Activated naive CD8-positive, alpha-beta T cell (primary cell): Measurements from ENCODE around the gene DCAF8L2.
"Not testable (repeated sequence)": the region's sequence is repeated elsewhere in the genome, so short reads cannot be mapped to it uniquely, and the experiment has no call there.

Source experiments
- H3K27ac Mint-ChIP-seq: one replicate; pipeline ENCODE4 v1.8.0; 2021; ENCODE audit warnings: mixed read lengths
- H3K27me3 Mint-ChIP-seq: one replicate; pipeline ENCODE4 v1.8.0; 2021; ENCODE audit warnings: mixed read lengths
- H3K36me3 Mint-ChIP-seq: one replicate; pipeline ENCODE4 v1.8.0; 2021; ENCODE audit warnings: mixed read lengths
- H3K4me1 Mint-ChIP-seq: one replicate; pipeline ENCODE4 v1.8.0; 2021; ENCODE audit warnings: low read depth, mixed read lengths
- H3K4me3 Mint-ChIP-seq: one replicate; pipeline ENCODE4 v1.8.0; 2021; ENCODE audit warnings: mild to moderate bottlenecking, mixed read lengths
- H3K9me3 Mint-ChIP-seq: one replicate; pipeline ENCODE4 v1.8.0; 2021; ENCODE audit warnings: low read depth, mixed read lengths

The DCAF8L2 gene

DNA sequence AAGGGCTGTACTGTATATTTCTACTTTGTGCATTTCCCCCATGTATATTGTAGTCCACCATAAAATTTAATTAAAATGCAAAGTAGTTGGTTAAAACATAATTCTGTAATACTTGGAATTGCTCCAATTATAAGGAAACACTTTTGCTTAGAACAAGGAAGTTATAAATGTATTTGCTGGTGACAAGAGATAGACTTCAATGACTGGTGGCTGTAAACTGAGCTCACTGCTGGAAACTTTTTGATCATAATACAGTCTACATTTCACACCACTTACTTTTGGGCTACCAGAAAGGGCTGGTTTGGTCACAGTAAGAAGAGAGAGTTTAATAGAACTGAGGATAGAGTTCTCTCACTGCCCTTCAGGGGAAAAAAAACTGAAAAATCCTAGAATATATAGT is 32.7 kb downstream of the DCAF8L2 start:
- Mint-ChIP-seq H3K27me3 (no peaks in the 10 kb centered on the region), H3K36me3 (no peaks in the 10 kb centered on the region)

DNA sequence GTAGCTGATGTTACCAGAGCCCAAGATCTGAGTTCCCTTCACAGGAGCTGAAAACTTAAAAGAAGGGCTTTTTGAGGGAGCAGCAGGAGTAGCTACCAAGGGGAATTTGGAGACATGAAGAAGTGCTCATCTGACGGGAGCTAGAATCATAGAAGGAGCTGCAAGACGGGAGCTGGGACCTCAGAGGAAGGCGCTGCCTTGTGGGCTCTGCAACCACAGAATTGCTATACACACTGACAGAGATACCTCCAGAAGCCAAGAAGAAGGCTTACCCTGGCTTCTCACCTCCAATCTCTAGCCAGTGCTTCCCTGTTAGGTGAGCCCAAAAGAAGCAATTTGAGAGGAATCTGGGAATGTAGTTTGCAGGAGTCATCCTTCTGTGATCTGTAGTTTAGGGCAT is 35.9 kb downstream of the DCAF8L2 start:
- H3K27me3 Mint-ChIP-seq: no peaks in the 10 kb centered on the region
- H3K9me3 Mint-ChIP-seq: peaks cover 5% of the 10 kb centered on the region
- H3K27ac Mint-ChIP-seq: no peak overlapping the region
- H3K36me3 Mint-ChIP-seq: no peaks in the 10 kb centered on the region
- H3K4me1 Mint-ChIP-seq: no peaks in the 10 kb centered on the region
- no peak overlapping the region for H3K4me3 Mint-ChIP-seq

More for the DNA sequence above, 32.7 kb downstream of the DCAF8L2 start:
- no peaks in the 10 kb centered on the region for H3K4me1 Mint-ChIP-seq
- no peak overlapping the region for H3K4me3 Mint-ChIP-seq
- H3K27ac Mint-ChIP-seq: no peak overlapping the region
- no peaks in the 10 kb centered on the region for H3K9me3 Mint-ChIP-seq

DNA sequence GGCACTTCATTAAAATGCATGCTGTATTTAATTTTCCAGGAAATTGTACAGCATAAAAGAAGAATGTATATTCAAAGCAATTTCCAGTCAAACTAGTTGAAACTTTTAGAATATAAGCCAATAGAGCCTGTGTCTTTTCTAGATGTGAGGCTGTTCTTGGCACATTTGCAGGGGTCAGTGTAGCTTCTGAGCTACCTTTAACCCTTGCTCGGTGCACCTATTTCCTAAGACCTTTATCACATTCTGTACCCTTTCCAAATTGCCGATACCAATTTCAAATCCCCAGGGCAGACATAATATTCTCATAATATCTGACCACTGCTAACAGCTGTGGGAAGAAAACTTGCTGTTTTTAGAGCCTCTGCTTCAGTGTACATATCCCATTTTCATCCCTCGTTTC is 43.2 kb downstream of the DCAF8L2 start:
- peaks cover 5% of the 10 kb centered on the region for H3K9me3 Mint-ChIP-seq
- no peaks in the 10 kb centered on the region for H3K27me3 Mint-ChIP-seq
- no peak overlapping the region for H3K4me3 Mint-ChIP-seq
- H3K27ac Mint-ChIP-seq: no peak overlapping the region
- no peaks in the 10 kb centered on the region for H3K4me1 Mint-ChIP-seq
- no peaks in the 10 kb centered on the region for H3K36me3 Mint-ChIP-seq

DNA sequence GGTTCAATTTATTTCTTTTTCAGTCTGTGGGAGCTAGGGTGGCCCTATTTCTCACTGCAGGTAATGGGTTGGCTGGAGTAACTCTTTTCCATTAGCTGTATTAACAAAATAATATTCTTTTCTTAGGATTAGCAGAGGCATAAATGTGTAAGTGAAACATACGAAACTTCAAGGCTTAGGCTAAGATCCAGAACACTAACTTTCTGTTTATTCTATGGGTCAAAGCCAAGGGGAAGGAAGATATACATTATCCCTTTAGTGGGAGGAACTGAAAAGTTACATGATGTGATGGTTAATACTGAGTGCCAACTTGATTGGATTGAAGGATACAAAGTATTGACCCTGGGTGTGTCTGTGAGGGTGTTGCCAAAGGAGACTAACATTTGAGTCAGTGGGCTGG is 66.4 kb downstream of the DCAF8L2 start:
- Mint-ChIP-seq H3K4me1 (no peaks in the 10 kb centered on the region), H3K27ac (no peak overlapping the region), H3K4me3 (no peak overlapping the region), H3K36me3 (no peaks in the 10 kb centered on the region), H3K27me3 (no peaks in the 10 kb centered on the region), H3K9me3 (no peaks in the 10 kb centered on the region)

DNA sequence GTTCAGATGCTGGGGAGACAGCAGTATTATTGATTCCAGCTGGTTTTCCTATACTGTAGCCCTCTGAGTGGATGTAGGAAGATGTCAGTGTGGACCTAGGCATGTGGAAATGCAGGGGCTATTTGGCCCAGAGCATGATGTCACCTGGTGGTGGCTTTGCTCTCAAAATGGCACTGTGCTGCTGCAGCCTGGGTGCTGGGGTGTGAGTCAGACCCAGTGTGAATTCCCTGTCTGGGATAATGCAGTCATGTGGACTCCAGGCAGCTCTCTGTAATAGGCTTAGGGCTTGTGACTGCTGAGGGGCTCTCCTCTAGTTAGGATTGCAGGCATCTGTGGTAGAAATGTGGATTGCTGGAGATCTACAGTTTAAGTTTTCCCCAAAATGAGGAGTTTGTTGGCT is 70.7 kb downstream of the DCAF8L2 start:
- Mint-ChIP-seq H3K27ac (no peak overlapping the region), H3K4me1 (no peaks in the 10 kb centered on the region), H3K9me3 (no peaks in the 10 kb centered on the region), H3K27me3 (no peaks in the 10 kb centered on the region), H3K36me3 (no peaks in the 10 kb centered on the region), H3K4me3 (no peak overlapping the region)

DNA sequence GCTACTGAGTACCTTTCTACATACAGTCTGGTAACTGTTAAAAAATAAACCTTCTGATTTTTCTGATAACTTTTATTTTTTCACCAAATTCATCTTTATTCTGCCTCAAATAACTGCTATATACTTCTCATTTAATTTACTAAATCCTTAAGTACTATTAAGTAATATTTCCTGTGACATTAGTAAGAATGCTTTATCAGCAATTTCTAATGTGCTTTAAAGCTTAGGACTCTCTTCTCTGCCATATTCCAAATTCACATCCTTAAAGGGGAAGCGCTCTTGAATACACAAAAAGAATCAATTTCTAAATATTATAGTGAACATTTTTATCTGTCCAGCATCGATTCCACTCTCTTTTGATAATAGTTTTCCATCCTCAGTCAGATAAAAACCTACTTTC is 81.1 kb downstream of the DCAF8L2 start:
- no peaks in the 10 kb centered on the region for H3K4me1 Mint-ChIP-seq
- no peaks in the 10 kb centered on the region for H3K36me3 Mint-ChIP-seq
- no peak overlapping the region for H3K4me3 Mint-ChIP-seq
- no peaks in the 10 kb centered on the region for H3K27me3 Mint-ChIP-seq
- no peak overlapping the region for H3K27ac Mint-ChIP-seq
- no peaks in the 10 kb centered on the region for H3K9me3 Mint-ChIP-seq

DNA sequence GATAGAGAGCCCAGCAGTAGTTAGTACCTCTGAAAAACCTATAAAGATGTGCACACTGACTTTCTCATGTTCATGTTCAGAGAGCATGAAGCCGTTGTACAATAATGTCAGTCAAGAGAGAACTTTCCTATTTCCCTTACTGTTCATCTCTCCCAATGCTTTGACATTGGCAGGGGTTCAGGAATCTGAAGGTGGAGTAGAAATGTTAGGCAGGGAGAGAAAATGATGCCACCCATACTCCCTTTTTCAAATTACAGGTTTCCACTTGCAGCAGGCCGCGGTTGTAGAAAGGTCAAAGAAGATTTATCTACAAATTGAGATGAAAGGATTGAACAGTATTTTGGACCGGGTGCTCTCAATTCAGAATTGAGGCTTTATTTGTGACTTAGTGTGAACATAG is 84.3 kb downstream of the DCAF8L2 start:
- H3K4me1 Mint-ChIP-seq: no peaks in the 10 kb centered on the region
- no peaks in the 10 kb centered on the region for H3K9me3 Mint-ChIP-seq
- H3K4me3 Mint-ChIP-seq: no peak overlapping the region
- H3K27me3 Mint-ChIP-seq: no peaks in the 10 kb centered on the region
- no peak overlapping the region for H3K27ac Mint-ChIP-seq
- no peaks in the 10 kb centered on the region for H3K36me3 Mint-ChIP-seq

DNA sequence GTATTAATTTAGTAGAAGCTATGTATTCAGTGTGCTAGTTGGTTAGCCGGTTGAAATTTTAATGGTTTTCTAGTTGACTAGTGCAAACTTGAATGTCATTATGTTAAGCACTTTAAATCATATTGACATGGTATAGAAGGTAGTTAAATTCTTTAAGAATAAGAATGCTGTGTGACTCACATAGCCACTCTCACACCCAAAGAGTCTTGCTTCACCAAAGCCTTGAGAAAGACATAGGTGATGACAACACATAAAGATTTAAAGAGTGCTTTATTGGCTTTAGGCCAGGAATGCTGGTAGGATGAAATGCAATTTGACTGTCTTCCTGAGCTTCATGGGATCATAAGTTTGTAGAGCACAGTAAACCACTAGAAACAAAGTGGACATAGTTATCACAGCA is 85.3 kb downstream of the DCAF8L2 start:
- H3K27me3 Mint-ChIP-seq: no peaks in the 10 kb centered on the region
- H3K27ac Mint-ChIP-seq: no peak overlapping the region
- no peaks in the 10 kb centered on the region for H3K36me3 Mint-ChIP-seq
- no peak overlapping the region for H3K4me3 Mint-ChIP-seq
- no peaks in the 10 kb centered on the region for H3K9me3 Mint-ChIP-seq
- no peaks in the 10 kb centered on the region for H3K4me1 Mint-ChIP-seq

DNA sequence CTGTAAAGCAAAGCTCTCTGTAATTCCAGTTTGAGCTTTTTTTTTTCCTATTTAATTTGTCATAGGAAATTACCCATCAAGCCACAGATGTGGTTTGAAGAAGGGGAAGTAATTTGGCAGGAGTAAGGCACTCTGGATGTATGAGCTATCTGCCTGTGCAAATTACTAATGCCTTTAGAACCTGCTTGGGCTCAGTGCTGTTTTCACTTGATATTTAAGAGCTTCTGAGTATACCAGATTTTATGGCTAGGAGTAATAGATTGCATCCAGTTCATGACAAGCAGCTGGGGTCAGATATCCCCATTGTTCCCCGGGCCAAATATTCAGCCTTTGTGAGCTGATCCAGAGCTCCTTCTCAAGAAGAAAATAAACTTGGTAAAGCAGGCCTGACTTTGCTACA is 89.1 kb downstream of the DCAF8L2 start:
- Mint-ChIP-seq H3K27ac (no peak overlapping the region), H3K36me3 (no peaks in the 10 kb centered on the region), H3K4me1 (no peaks in the 10 kb centered on the region), H3K4me3 (no peak overlapping the region), H3K9me3 (no peaks in the 10 kb centered on the region), H3K27me3 (no peaks in the 10 kb centered on the region)

DNA sequence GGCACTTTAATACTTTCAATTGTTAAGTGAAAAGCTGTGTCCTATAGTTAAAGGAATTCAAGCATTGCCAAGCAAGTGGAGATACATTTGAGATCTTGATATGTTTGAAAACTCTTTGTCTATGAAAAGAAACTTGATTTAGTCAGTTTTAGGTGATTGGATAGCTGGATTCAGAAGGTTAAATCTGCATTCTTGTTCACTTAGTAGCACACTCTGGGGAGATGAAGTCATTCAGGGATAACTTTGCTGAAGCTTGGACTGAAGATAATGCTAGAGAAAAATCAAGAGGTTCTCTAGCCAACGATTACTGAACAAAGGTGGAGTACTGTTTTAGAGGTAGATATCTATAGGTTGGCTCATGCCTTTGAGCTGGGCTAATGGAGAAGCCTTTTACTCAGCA is 90.6 kb downstream of the DCAF8L2 start:
- Mint-ChIP-seq H3K9me3 (no peaks in the 10 kb centered on the region), H3K4me3 (no peak overlapping the region), H3K36me3 (no peaks in the 10 kb centered on the region), H3K27me3 (no peaks in the 10 kb centered on the region), H3K27ac (no peak overlapping the region), H3K4me1 (no peaks in the 10 kb centered on the region)

DNA sequence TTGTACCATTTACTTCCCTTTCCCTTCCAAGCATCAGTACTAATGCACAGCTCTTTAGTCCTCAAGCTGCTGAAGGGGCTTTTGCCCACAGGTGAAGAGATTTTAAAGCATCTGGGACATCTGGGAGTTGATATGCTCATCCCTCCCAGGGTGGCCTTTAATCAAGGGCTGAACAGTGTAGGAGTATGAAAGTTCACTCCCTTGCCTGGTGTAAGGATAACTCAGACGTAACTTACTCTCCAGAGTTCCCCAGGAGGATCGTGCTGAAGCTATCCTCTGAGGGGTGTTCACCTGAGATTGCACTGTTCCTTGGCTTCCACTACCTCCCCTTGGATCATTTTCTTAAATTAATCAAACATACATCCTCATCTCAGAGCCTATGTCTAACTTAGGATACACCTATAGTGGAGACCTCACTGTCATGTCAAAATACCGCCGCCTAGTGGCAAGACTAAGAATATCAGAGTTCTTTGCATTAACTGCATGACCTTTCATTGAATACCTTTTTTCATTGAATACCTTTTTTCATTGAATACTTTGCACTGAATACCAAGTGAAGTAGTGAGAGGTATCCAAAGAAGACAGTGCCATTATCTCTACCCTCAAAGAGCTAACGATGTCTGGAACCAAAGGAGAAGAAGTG is 93.5 kb downstream of the DCAF8L2 start:
- H3K4me3 Mint-ChIP-seq, H3K4me1 Mint-ChIP-seq, H3K27me3 Mint-ChIP-seq, H3K9me3 Mint-ChIP-seq, H3K36me3 Mint-ChIP-seq, H3K27ac Mint-ChIP-seq: not testable (repeated sequence)

DNA sequence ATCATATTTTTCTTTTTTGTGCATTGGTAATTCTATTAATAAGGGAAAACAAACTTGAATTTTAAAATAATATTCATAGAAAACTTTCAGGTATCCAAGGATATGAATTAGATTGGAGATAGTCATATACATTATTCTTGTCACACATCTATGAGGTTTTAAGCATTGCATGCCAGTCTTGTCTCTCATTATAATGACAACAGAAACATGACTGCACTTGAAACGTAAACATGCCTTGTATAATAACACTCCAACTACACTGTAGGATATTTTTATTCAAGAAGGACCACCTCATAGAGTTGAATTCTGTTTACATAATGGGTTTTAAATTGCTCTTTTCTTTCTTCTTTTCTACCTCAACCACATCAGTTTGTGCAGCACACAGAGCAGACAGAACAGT is 104.5 kb downstream of the DCAF8L2 start:
- H3K9me3 Mint-ChIP-seq: no peaks in the 10 kb centered on the region
- no peak overlapping the region for H3K27ac Mint-ChIP-seq
- H3K36me3 Mint-ChIP-seq: no peaks in the 10 kb centered on the region
- H3K4me1 Mint-ChIP-seq: no peaks in the 10 kb centered on the region
- H3K4me3 Mint-ChIP-seq: no peak overlapping the region
- no peaks in the 10 kb centered on the region for H3K27me3 Mint-ChIP-seq

DNA sequence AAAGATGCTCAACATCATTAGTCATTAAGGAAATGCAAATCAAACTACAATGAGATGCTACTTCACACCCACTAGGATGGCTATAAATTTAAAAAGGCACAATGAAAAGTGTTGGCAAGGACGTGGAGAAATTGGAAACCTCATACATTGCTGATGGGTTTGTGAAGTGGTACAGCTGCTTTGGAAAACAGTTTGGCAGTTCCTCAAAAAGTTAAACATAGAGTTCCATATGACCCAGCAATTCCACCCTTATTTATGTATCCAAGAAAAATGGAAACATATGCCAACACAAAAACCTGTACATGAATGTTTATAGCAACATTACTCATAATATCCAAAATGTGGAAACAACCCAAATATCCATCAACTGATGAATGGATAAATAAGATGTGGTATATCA is 116.4 kb downstream of the DCAF8L2 start:
- Mint-ChIP-seq H3K9me3 (no peaks in the 10 kb centered on the region), H3K4me3 (no peak overlapping the region), H3K4me1 (no peaks in the 10 kb centered on the region), H3K27me3 (no peaks in the 10 kb centered on the region), H3K27ac (no peak overlapping the region), H3K36me3 (no peaks in the 10 kb centered on the region)

DNA sequence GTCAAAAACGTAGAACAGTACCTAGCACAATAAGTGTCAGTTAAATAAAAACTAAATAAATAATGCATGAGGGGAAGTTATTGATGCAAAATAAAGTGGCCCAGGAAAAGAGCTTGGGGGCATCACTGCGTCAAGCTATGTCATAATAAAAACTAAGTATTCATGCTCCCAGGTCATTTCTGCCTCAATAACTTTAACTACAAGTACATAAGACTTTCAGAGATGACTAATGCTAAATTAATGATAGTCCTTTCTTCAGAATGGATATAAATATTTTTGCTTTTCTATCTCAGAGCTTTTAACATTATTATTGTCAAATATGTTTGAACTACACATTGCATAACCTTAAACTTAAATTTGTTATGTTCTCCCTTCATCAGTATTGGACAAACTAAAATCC is 125.5 kb downstream of the DCAF8L2 start:
- Mint-ChIP-seq H3K27me3 (no peaks in the 10 kb centered on the region), H3K4me3 (no peak overlapping the region), H3K36me3 (no peaks in the 10 kb centered on the region)

DNA sequence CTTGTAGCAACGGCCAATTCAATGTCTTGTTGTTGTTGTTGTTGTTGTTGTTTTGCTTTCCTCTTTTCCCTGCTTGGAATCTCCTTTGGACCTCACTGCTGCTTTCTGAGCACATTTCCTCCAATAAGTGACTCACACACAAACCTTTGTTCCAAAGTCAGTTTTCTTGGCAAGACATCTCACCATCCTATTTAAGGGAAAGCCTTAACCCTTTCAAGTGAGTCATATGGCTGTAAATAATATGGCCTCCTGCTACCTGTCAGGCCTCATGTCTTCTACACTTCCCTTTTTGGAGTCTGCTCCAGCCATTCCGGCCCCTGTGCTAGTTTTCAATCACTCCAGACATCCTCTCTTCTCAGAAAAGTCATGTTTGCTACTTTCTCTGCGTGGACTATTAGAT is 138.1 kb downstream of the DCAF8L2 start:
- Mint-ChIP-seq H3K36me3 (no peaks in the 10 kb centered on the region), H3K4me1 (no peaks in the 10 kb centered on the region), H3K27ac (no peak overlapping the region), H3K27me3 (no peaks in the 10 kb centered on the region), H3K9me3 (no peaks in the 10 kb centered on the region), H3K4me3 (no peak overlapping the region)

More for the DNA sequence above, 125.5 kb downstream of the DCAF8L2 start:
- no peak overlapping the region for H3K27ac Mint-ChIP-seq
- no peaks in the 10 kb centered on the region for H3K9me3 Mint-ChIP-seq
- H3K4me1 Mint-ChIP-seq: no peaks in the 10 kb centered on the region

DNA sequence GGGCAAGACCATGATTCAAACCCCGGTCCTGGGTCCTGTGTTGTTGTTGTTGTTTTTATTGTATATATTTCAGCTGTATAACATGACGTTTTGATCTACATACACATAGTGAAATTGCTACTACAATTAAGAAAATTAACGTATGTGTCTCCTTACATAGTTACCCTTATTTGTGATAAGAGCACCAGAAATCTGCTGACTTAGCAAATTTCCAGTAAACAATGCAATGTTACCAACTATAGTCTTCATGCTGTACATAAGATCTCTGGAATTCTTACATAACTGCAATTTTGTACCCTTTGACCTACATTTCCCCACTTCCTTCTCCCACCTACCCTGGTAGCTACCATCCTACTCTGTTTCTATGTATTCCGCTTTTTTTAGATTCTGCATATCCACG is 141.8 kb downstream of the DCAF8L2 start:
- H3K27ac Mint-ChIP-seq: no peak overlapping the region
- H3K36me3 Mint-ChIP-seq: no peaks in the 10 kb centered on the region
- H3K4me3 Mint-ChIP-seq: no peak overlapping the region
- H3K27me3 Mint-ChIP-seq: no peaks in the 10 kb centered on the region
- H3K9me3 Mint-ChIP-seq: no peaks in the 10 kb centered on the region
- H3K4me1 Mint-ChIP-seq: no peaks in the 10 kb centered on the region
